ENCODE results near the gene WDR75. TPM values are rescaled to one million over a fixed set of nuclear protein-coding genes. Genes with fewer than 3 reads are reported as not detected.

The WDR75 gene
- 60.3 TPM for polyA plus RNA-seq (2013, experiment 1 of 2)
- 60.7 TPM for polyA plus RNA-seq (2013, experiment 2 of 2)

GRCh38 chr2:189440947-189441708 lies at the start of gene WDR75:
Gene WDR75 (plus strand): TSS chr2:189441474. CDS start chr2:189441493, 19 bp downstream.
- peaks cover 5% of the 10 kb centered on the region; the same call in 1 of the 2 replicates for H3K4me1 ChIP-seq (ENCODE audit: insufficient read depth, low read length)
- under 1% methylated on average over 46 of the region's 48 CpGs for WGBS

GRCh38 chr2:189393440-189394111 lies 47.7 kb upstream of the WDR75 start:
- Histone ChIP-seq H3K27ac (ENCODE audit: low read depth, low read length) (no peak overlapping the region), H3K4me1 (ENCODE audit: insufficient read depth, low read length) (no peaks in the 10 kb centered on the region), H3K9ac (ENCODE audit: low read depth, low read length) (no peak overlapping the region), H3K4me3 (ENCODE audit: low read length) (no peak overlapping the region), H3K36me3 (ENCODE audit: insufficient read depth, low read length) (no peaks in the 10 kb centered on the region), H3K27me3 (ENCODE audit: insufficient read depth, low read length) (no peaks in the 10 kb centered on the region), H3K9me3 (ENCODE audit: insufficient read depth, low read depth, low read length) (no peaks in the 10 kb centered on the region)
- 89% methylated on average over 2 of the region's 2 CpGs for WGBS

More at GRCh38 chr2:189440947-189441708, at the start of gene WDR75:
- Histone ChIP-seq H3K4me3 (ENCODE audit: low read length) (peak within 1 kb of the TSS; percentile 83), H3K27me3 (ENCODE audit: insufficient read depth, low read length) (no peaks in the 10 kb centered on the region), H3K27ac (ENCODE audit: low read depth, low read length) (peak within 1 kb of the TSS; percentile 65), H3K36me3 (ENCODE audit: insufficient read depth, low read length) (peaks cover 23% of the 10 kb centered on the region), H3K9me3 (ENCODE audit: insufficient read depth, low read depth, low read length) (no peaks in the 10 kb centered on the region), H3K9ac (ENCODE audit: low read depth, low read length) (peak within 1 kb of the TSS; percentile 88)

DNA sequence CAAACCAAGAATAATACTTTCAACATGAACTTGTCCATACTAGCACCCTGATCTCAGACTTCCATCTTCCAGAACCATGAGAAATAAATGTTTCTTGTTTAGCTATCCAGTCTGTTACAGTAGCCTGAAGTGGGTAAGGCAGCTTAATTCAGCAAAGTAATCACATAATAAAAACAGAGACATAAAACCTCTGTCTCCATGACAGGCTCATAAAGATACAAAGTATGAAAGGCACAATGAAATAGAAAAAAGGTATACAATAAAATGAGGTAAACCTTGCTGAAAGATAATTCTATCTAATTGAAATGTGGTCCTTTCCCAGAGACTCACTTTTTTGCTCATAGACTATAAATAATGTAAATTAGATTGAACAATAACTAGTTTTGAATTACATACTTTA lies 46.7 kb upstream of the WDR75 start:
- H3K27me3 ChIP-seq (ENCODE audit: insufficient read depth, low read length), result no peaks in the 10 kb centered on the region
- H3K4me3 ChIP-seq (ENCODE audit: low read length), result no peak overlapping the region
- no peak overlapping the region for H3K9ac ChIP-seq (ENCODE audit: low read depth, low read length)
- no peaks in the 10 kb centered on the region for H3K9me3 ChIP-seq (ENCODE audit: insufficient read depth, low read depth, low read length)
- H3K27ac ChIP-seq (ENCODE audit: low read depth, low read length), result no peak overlapping the region
- H3K4me1 ChIP-seq (ENCODE audit: insufficient read depth, low read length), result no peaks in the 10 kb centered on the region
- H3K36me3 ChIP-seq (ENCODE audit: insufficient read depth, low read length), result no peaks in the 10 kb centered on the region

- Histone ChIP-seq H3K36me3 (ENCODE audit: insufficient read depth, low read length) (no peaks in the 10 kb centered on the region), H3K4me1 (ENCODE audit: insufficient read depth, low read length) (peaks cover 10% of the 10 kb centered on the region), H3K27ac (ENCODE audit: low read depth, low read length) (no peak overlapping the region), H3K27me3 (ENCODE audit: insufficient read depth, low read length) (no peaks in the 10 kb centered on the region), H3K4me3 (ENCODE audit: low read length) (no peak overlapping the region), H3K9me3 (ENCODE audit: insufficient read depth, low read depth, low read length) (no peaks in the 10 kb centered on the region), H3K9ac (ENCODE audit: low read depth, low read length) (no peak overlapping the region)
- 81% methylated on average over 5 of the region's 5 CpGs for WGBS
Measured at GRCh38 chr2:189402932-189403331, 38.3 kb upstream of the WDR75 start.

DNA sequence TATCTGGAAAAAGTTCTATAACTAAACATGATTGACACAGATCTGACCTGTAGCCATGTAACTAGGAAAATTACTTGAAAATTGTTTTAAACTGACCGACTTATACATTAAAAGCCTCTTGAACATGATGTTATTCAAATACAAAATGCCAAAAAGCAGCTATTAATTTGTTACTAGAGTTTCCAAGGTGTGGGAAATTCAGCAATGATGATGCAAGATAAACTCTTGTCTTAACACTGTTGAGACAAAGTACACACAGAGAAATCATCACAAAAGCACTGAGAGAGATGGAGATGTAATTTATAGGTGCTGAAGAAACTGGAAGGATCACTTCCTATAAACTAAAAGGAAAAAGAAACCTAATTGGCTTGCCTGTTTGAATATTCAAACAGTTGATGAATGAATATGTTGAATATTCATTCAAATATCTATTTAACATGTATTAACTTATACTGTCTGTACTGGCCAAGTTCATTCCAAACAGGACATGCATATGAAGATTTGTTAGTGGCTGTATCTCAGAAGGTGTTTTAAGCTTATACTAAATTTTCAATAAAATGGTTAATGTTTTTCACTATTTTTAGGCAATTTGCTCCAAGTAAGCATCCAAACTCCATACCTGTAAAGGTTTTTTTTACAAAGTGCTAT lies 34.6 kb upstream of the WDR75 start:
- Histone ChIP-seq H3K27ac (ENCODE audit: low read depth, low read length) (no peak overlapping the region), H3K4me3 (ENCODE audit: low read length) (no peak overlapping the region), H3K27me3 (ENCODE audit: insufficient read depth, low read length) (no peaks in the 10 kb centered on the region), H3K9me3 (ENCODE audit: insufficient read depth, low read depth, low read length) (no peaks in the 10 kb centered on the region), H3K4me1 (ENCODE audit: insufficient read depth, low read length) (peaks cover 10% of the 10 kb centered on the region), H3K9ac (ENCODE audit: low read depth, low read length) (no peak overlapping the region), H3K36me3 (ENCODE audit: insufficient read depth, low read length) (no peaks in the 10 kb centered on the region)
- whole genome bisulfite sequencing, result 86% methylated on average over 1 of the region's 1 CpG

DNA sequence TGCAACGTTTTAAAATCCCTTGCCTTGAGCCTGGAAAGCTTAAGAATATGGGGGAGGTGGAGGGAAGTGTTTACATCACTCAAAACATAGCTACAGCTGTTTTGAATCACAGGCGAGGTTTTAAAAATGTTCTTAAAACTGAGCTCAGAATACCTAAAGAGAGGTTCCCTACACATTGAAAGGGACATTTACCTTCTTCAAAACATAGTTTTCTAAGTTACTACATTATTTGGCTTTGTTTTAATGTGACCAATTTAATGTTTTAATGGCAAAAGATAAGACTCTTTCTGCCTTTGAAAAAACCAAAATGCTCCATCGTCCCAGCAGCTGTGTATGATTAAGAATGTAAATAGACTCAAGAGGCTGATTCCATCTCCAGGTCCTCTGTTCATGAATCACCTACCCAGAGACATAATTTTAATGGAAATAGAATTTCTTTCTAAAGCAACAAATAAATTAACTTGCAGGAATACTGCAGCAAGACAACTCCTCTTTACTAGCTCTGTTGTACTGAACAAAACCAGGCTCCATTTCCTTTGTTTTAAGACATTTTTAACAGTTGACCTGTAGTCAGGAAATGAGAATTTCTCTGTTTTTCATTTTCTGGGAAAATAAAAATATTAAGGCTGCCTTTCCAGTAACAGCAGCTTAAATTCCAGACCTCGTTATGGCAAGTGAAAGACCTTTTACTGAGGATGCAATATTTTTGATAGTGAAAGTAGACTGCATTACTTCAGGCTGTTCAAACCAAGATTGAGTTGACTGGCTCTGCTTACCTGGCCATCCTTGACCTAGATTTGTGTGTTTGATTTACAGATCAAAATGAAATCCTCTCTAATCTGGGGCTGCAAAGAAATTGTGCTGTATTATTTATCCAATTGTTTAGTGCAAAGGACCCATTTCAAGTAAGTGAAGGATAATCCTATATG lies 33.7 kb upstream of the WDR75 start:
- no peak overlapping the region for H3K4me3 ChIP-seq (ENCODE audit: low read length)
- no peak overlapping the region for H3K27ac ChIP-seq (ENCODE audit: low read depth, low read length)
- peaks cover 10% of the 10 kb centered on the region for H3K4me1 ChIP-seq (ENCODE audit: insufficient read depth, low read length)
- no peaks in the 10 kb centered on the region for H3K36me3 ChIP-seq (ENCODE audit: insufficient read depth, low read length)
- no peak overlapping the region for H3K9ac ChIP-seq (ENCODE audit: low read depth, low read length)
- H3K9me3 ChIP-seq (ENCODE audit: insufficient read depth, low read depth, low read length), result no peaks in the 10 kb centered on the region
- H3K27me3 ChIP-seq (ENCODE audit: insufficient read depth, low read length), result no peaks in the 10 kb centered on the region
- whole genome bisulfite sequencing, result 68% methylated on average over 3 of the region's 4 CpGs

DNA sequence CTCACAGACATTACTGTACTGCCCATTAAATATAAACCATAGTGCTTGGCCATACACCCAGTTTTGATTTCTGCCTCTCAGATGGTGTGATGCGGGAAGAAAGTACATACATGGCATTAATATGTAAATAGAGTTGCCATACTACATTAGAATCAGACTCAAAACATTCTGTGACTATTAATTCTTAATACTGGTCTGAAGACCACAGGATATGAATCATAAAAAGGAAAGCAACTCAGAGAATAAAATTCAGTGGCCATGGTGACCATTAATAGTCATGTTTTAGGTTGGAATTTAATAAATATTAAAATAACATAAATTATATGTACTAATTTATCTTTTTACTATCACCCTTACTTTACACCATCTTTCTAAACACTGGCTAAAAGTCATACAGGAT lies 33.0 kb upstream of the WDR75 start:
- H3K36me3 ChIP-seq (ENCODE audit: insufficient read depth, low read length), result no peaks in the 10 kb centered on the region
- peaks cover 10% of the 10 kb centered on the region for H3K4me1 ChIP-seq (ENCODE audit: insufficient read depth, low read length)
- WGBS, result no CpG with 5 or more reads among the region's 1 CpG
- no peak overlapping the region for H3K27ac ChIP-seq (ENCODE audit: low read depth, low read length)
- no peak overlapping the region for H3K9ac ChIP-seq (ENCODE audit: low read depth, low read length)
- H3K4me3 ChIP-seq (ENCODE audit: low read length), result no peak overlapping the region
- no peaks in the 10 kb centered on the region for H3K27me3 ChIP-seq (ENCODE audit: insufficient read depth, low read length)
- H3K9me3 ChIP-seq (ENCODE audit: insufficient read depth, low read depth, low read length), result no peaks in the 10 kb centered on the region

GRCh38 chr2:189409131-189409530 lies 32.1 kb upstream of the WDR75 start:
- Histone ChIP-seq H3K9ac (ENCODE audit: low read depth, low read length) (no peak overlapping the region), H3K36me3 (ENCODE audit: insufficient read depth, low read length) (no peaks in the 10 kb centered on the region), H3K9me3 (ENCODE audit: insufficient read depth, low read depth, low read length) (no peaks in the 10 kb centered on the region), H3K27ac (ENCODE audit: low read depth, low read length) (no peak overlapping the region), H3K4me1 (ENCODE audit: insufficient read depth, low read length) (peaks cover 10% of the 10 kb centered on the region), H3K4me3 (ENCODE audit: low read length) (no peak overlapping the region), H3K27me3 (ENCODE audit: insufficient read depth, low read length) (no peaks in the 10 kb centered on the region)
- 92% methylated on average over 3 of the region's 3 CpGs for WGBS

- no peak overlapping the region for H3K27ac ChIP-seq (ENCODE audit: low read depth, low read length)
- no CpG with 5 or more reads among the region's 1 CpG for WGBS
Measured at GRCh38 chr2:189409647-189410046, 31.6 kb upstream of the WDR75 start.

GRCh38 chr2:189411860-189412259 lies 29.4 kb upstream of the WDR75 start:
- H3K27me3 ChIP-seq (ENCODE audit: insufficient read depth, low read length), result no peaks in the 10 kb centered on the region
- no peak overlapping the region for H3K27ac ChIP-seq (ENCODE audit: low read depth, low read length)
- peaks cover 10% of the 10 kb centered on the region for H3K4me1 ChIP-seq (ENCODE audit: insufficient read depth, low read length)
- 85% methylated on average over 3 of the region's 5 CpGs for WGBS
- H3K9me3 ChIP-seq (ENCODE audit: insufficient read depth, low read depth, low read length), result no peaks in the 10 kb centered on the region
- no peak overlapping the region for H3K9ac ChIP-seq (ENCODE audit: low read depth, low read length)
- no peak overlapping the region for H3K4me3 ChIP-seq (ENCODE audit: low read length)
- no peaks in the 10 kb centered on the region for H3K36me3 ChIP-seq (ENCODE audit: insufficient read depth, low read length)

More at GRCh38 chr2:189409647-189410046, 31.6 kb upstream of the WDR75 start:
- H3K36me3 ChIP-seq (ENCODE audit: insufficient read depth, low read length), result no peaks in the 10 kb centered on the region
- H3K9me3 ChIP-seq (ENCODE audit: insufficient read depth, low read depth, low read length), result no peaks in the 10 kb centered on the region
- peaks cover 10% of the 10 kb centered on the region for H3K4me1 ChIP-seq (ENCODE audit: insufficient read depth, low read length)
- H3K27me3 ChIP-seq (ENCODE audit: insufficient read depth, low read length), result no peaks in the 10 kb centered on the region
- no peak overlapping the region for H3K4me3 ChIP-seq (ENCODE audit: low read length)
- no peak overlapping the region for H3K9ac ChIP-seq (ENCODE audit: low read depth, low read length)
